IMR-90 (cell line): ENCODE results near the gene CDC42EP1. TPM values are rescaled to one million over a fixed set of nuclear protein-coding genes. Genes with fewer than 3 reads are reported as not detected.

Experiments used
- ATAC-seq: fragments of 200-7000 bp; cut with Tn5 transposase; 2 replicates; pipeline ENCODE4 v1.9.1; 2020; ENCODE audit warnings: low read depth, mild to moderate bottlenecking, moderate library complexity
- BruUV-seq: library from RNA; stranded (reverse); fragments of 400-500 nt; replicated peaks from 2 replicates; lab custom pipeline; 2021; lab: Mats Ljungman, UMichigan
- CTCF ChIA-PET: fragments of 300-600 bp; formaldehyde crosslinking; extraction: SDS; loops from one replicate; lab custom pipeline; 2021; ENCODE audit warnings: antibody characterized with exemption; lab: Yijun Ruan, JAX
- POLR2A ChIA-PET: fragments of 300-600 bp; sonication (Branson Sonifier 250); formaldehyde crosslinking; loops from one replicate; lab custom pipeline; 2022; ENCODE audit warnings: antibody characterized with exemption; ENCODE audit not compliant: unreplicated experiment; lab: Charles Lee
- DNase-seq: peaks from one replicate; pipeline ENCODE4 v3.0.0; 2013
- H2AFZ ChIP-seq: replicated peaks from 2 replicates; pipeline ENCODE3; 2013; ENCODE audit warnings: low read length, mild to moderate bottlenecking; ENCODE audit not compliant: poor library complexity
- H2AK5ac ChIP-seq: 2 replicates; pipeline ENCODE4 v1.6.1; 2013; ENCODE audit warnings: low read depth, low read length, inconsistent platforms
- H2AK9ac ChIP-seq: replicated peaks from 2 replicates; pipeline ENCODE3; 2013; ENCODE audit warnings: mild to moderate bottlenecking, low read depth, low read length, moderate library complexity; ENCODE audit not compliant: poor library complexity
- H2BK120ac ChIP-seq: 2 replicates; pipeline ENCODE4 v1.6.1; 2013; ENCODE audit warnings: low read depth, low read length, inconsistent platforms
- H2BK15ac ChIP-seq: 3 replicates; pipeline ENCODE4 v1.6.1; 2013; ENCODE audit warnings: low read depth, low read length, inconsistent platforms
- H2BK20ac ChIP-seq: 2 replicates; pipeline ENCODE4 v1.6.1; 2013; ENCODE audit warnings: low read depth, mild to moderate bottlenecking, inconsistent platforms, low read length, moderate library complexity
- H2BK5ac ChIP-seq: 2 replicates; pipeline ENCODE4 v1.6.1; 2013; ENCODE audit warnings: mild to moderate bottlenecking, low read depth, low read length, inconsistent platforms; ENCODE audit not compliant: poor library complexity, severe bottlenecking
- H3K14ac ChIP-seq: replicated peaks from 2 replicates; pipeline ENCODE4 v1.6.1; 2013; ENCODE audit warnings: low read depth, low read length, inconsistent platforms
- H3K18ac ChIP-seq: 2 replicates; pipeline ENCODE4 v1.6.1; 2013; ENCODE audit warnings: low read depth, low read length, control low read depth
- H3K23ac ChIP-seq: 2 replicates; pipeline ENCODE4 v1.6.1; 2013; ENCODE audit warnings: low read depth, low read length, inconsistent platforms
- H3K27ac ChIP-seq: 2 replicates; pipeline ENCODE4 v1.5.1; 2013; ENCODE audit warnings: mild to moderate bottlenecking, control low read depth, low read length; ENCODE audit not compliant: insufficient read depth
- H3K27me3 ChIP-seq: 2 replicates; pipeline ENCODE4 v1.6.1; 2013; ENCODE audit warnings: low read length; ENCODE audit not compliant: control insufficient read depth, insufficient read depth
- H3K36me3 ChIP-seq: 2 replicates; pipeline ENCODE4 v1.6.1; 2013; ENCODE audit warnings: low read length, mixed read lengths; ENCODE audit not compliant: control insufficient read depth, insufficient read depth
- H3K4ac ChIP-seq: 2 replicates; pipeline ENCODE4 v1.6.1; 2013; ENCODE audit warnings: low read depth, low read length, inconsistent platforms
- H3K4me1 ChIP-seq: 2 replicates; pipeline ENCODE4 v1.6.1; 2013; ENCODE audit warnings: low read length, mixed read lengths; ENCODE audit not compliant: control insufficient read depth, insufficient read depth
- H3K4me2 ChIP-seq: 2 replicates; pipeline ENCODE4 v1.6.1; 2013; ENCODE audit warnings: low read depth, mild to moderate bottlenecking, control low read depth, low read length, moderate library complexity
- H3K4me3 ChIP-seq: 2 replicates; pipeline ENCODE4 v1.5.1; 2013; ENCODE audit warnings: low read depth, mild to moderate bottlenecking, control low read depth, low read length, moderate library complexity; ENCODE audit not compliant: insufficient read depth
- H3K56ac ChIP-seq: 2 replicates; pipeline ENCODE4 v1.6.1; 2013; ENCODE audit warnings: low read length, inconsistent platforms; ENCODE audit not compliant: insufficient read depth; ENCODE audit errors: extremely low read depth
- H3K79me1 ChIP-seq, 2 experiments: 2 replicates each; pipeline ENCODE4 v1.6.1; 2013; ENCODE audit warnings: low read length in 2 of 2, inconsistent platforms in 1 of 2, low read depth in 1 of 2
- H3K9ac ChIP-seq: 2 replicates; pipeline ENCODE4 v1.6.1; 2013; ENCODE audit warnings: low read depth, low read length, control low read depth
- H3K9me1 ChIP-seq: 2 replicates; pipeline ENCODE4 v1.6.1; 2013; ENCODE audit warnings: low read length, inconsistent platforms; ENCODE audit not compliant: insufficient read depth
- H3K9me3 ChIP-seq: 2 replicates; pipeline ENCODE4 v1.6.1; 2013; ENCODE audit warnings: low read length; ENCODE audit not compliant: control insufficient read depth, insufficient read depth
- H4K20me1 ChIP-seq: 2 replicates; pipeline ENCODE4 v1.6.1; 2013; ENCODE audit warnings: low read length, inconsistent platforms; ENCODE audit not compliant: insufficient read depth
- H4K5ac ChIP-seq: 2 replicates; pipeline ENCODE4 v1.6.1; 2013; ENCODE audit warnings: mild to moderate bottlenecking, low read depth, low read length, control low read depth
- H4K8ac ChIP-seq, 2 experiments: 2 replicates each; pipeline ENCODE4 v1.6.1; 2013; ENCODE audit warnings: low read depth in 2 of 2, low read length in 2 of 2, control low read depth in 1 of 2, inconsistent platforms in 1 of 2
- H4K91ac ChIP-seq: 2 replicates; pipeline ENCODE4 v1.6.1; 2013; ENCODE audit warnings: low read depth, low read length, inconsistent platforms; ENCODE audit not compliant: insufficient read depth
- CHD1 ChIP-seq: IDR thresholded peaks from 2 replicates; pipeline ENCODE4 v1.6.1; 2012; ENCODE audit warnings: low read depth, low read length, improper control_type of control experiment
- ELK1 ChIP-seq: fragments of 150-350 bp; IDR thresholded peaks from 2 replicates; pipeline ENCODE4 v1.6.1; 2016; ENCODE audit warnings: low read depth, mild to moderate bottlenecking, low read length, moderate library complexity, borderline replicate concordance
- FOS ChIP-seq: fragments of 150-350 bp; IDR thresholded peaks from 2 replicates; pipeline ENCODE4 v1.6.1; 2016; ENCODE audit warnings: low read depth, low read length
- MAFK ChIP-seq: IDR thresholded peaks from 2 replicates; pipeline ENCODE4 v1.6.1; 2012; ENCODE audit warnings: low read depth, low read length, improper control_type of control experiment
- RCOR1 ChIP-seq: IDR thresholded peaks from 2 replicates; pipeline ENCODE4 v1.6.1; 2012; ENCODE audit warnings: mild to moderate bottlenecking, low read length, improper control_type of control experiment; ENCODE audit not compliant: insufficient replicate concordance
- USF2 ChIP-seq: fragments of 150-350 bp; IDR thresholded peaks from 2 replicates; pipeline ENCODE4 v1.6.1; 2017; ENCODE audit warnings: mild to moderate bottlenecking, antibody characterized with exemption, low read length, low read depth
- whole genome bisulfite sequencing, 2 experiments: methylation state at CpG; one replicate each; pipeline versions ENCODE4 v1.1.5 to v1.1.7; 2013; ENCODE audit warnings: missing lambda C conversion rate in 2 of 2; ENCODE audit not compliant: insufficient read length in 1 of 2; ENCODE audit errors: extremely low coverage in 2 of 2; 5-methylcytosine and 5-hydroxymethylcytosine counted together
- dilution Hi-C: fragments of 300-500 bp; cut with HindIII; formaldehyde crosslinking; loops from one replicate; pipeline ENCODE4 v1.14.3; 2018; ENCODE audit warnings: low sequenced_read_pairs; ENCODE audit not compliant: unreplicated experiment
- in situ Hi-C: fragments of 300-500 bp; cut with MboI; formaldehyde crosslinking; loops from 3 replicates; pipeline ENCODE4 v1.14.3; 2019; ENCODE audit warnings: low sequenced_read_pairs, inconsistent platforms, mixed read lengths
- intact Hi-C: fragments of 100-400 bp; cut with micrococcal nuclease; formaldehyde crosslinking; loops from 2 replicates; pipeline ENCODE4 v1.10.0; 2022
- polyA plus RNA-seq, 3 experiments: library from polyadenylated mRNA; depleted of rRNA; stranded (reverse); fragments of >200 nt; gene quantifications; 2 replicates each; pipeline ENCODE4 v1.2.3, GENCODE V29; 2012; ENCODE audit warnings: low replicate concordance in 1 of 3
- total RNA-seq: library from RNA; depleted of rRNA; stranded (reverse); fragments of >200 nt; gene quantifications from 2 replicates; pipeline ENCODE4 v1.2.3, GENCODE V29; 2012

Gene CDC42EP1
- total and polyA plus RNA-seq, 2 of the 4 experiments (the other 2 are of a cell fraction) = 4.7 to 47.3 TPM

GRCh38 chr22:37569009-37569920, 9.0 kb downstream of the CDC42EP1 start:
- H3K36me3 ChIP-seq = peaks cover 46% of the 10 kb centered on the region
- no peak for ATAC-seq
- no peak overlapping the region for H2AK5ac ChIP-seq
- H2BK20ac ChIP-seq = no peak overlapping the region
- no peak overlapping the region for H3K4me2 ChIP-seq
- H3K18ac ChIP-seq = no peak overlapping the region
- H3K79me1 ChIP-seq = peaks cover 28 to 73% of the 10 kb centered on the region in 2 experiments; a peak in 3 of 4 replicates
- dilution Hi-C loops (no loop called here), intact Hi-C loops (no loop called here), in situ Hi-C loops (no loop called here)
- peaks cover 9% of the 10 kb centered on the region; the same call in 1 of the 2 replicates for H3K9me1 ChIP-seq
- no peak for DNase-seq
- H3K9ac ChIP-seq = no peak overlapping the region
- H3K4me3 ChIP-seq = no peak overlapping the region
- no peak overlapping the region for H2BK5ac ChIP-seq
- no peak overlapping the region for H4K8ac ChIP-seq
- H4K91ac ChIP-seq = no peak overlapping the region
- peaks cover 79% of the 10 kb centered on the region for H4K20me1 ChIP-seq
- POLR2A ChIA-PET = no interaction called here
- no peak overlapping the region for H2BK15ac ChIP-seq
- no TSS peak for BruUV-seq
- no peaks in the 10 kb centered on the region for H3K9me3 ChIP-seq
- peaks cover 8% of the 10 kb centered on the region for H3K4me1 ChIP-seq
- peak overlapping the region; percentile 51 for H2AFZ ChIP-seq
- no peak overlapping the region for H3K56ac ChIP-seq
- H3K14ac ChIP-seq = no peak overlapping the region
- H3K27me3 ChIP-seq = no peaks in the 10 kb centered on the region
- 70% methylated on average over 4 of the region's 21 CpGs; no CpG with 5 or more reads in 1 of the 2 experiments for WGBS, 2 experiments
- CTCF ChIA-PET = interaction anchor here (1.0 to 1.2 kb wide), 2 partner anchors 23 kb away, joined by 3 to 5 read pairs; no protein-coding TSS in a partner anchor
- H3K23ac ChIP-seq = no peak overlapping the region
- H4K5ac ChIP-seq = no peak overlapping the region
- H3K27ac ChIP-seq = no peak overlapping the region
- H2BK120ac ChIP-seq = no peak overlapping the region
- peak overlapping the region; percentile 65 for H2AK9ac ChIP-seq
- TF ChIP-seq USF2 (no peak), FOS (no peak), RCOR1 (no peak), CHD1 (no peak), ELK1 (no peak), MAFK (no peak)
- no peak overlapping the region for H3K4ac ChIP-seq
